ENCODE results near the gene PTPRT. TPM values are rescaled to one million over a fixed set of nuclear protein-coding genes. Genes with fewer than 3 reads are reported as not detected.

Gene PTPRT
- polyA plus RNA-seq, 1 of the 3 experiments (the other 2 are of a cell fraction): not detected

DNA sequence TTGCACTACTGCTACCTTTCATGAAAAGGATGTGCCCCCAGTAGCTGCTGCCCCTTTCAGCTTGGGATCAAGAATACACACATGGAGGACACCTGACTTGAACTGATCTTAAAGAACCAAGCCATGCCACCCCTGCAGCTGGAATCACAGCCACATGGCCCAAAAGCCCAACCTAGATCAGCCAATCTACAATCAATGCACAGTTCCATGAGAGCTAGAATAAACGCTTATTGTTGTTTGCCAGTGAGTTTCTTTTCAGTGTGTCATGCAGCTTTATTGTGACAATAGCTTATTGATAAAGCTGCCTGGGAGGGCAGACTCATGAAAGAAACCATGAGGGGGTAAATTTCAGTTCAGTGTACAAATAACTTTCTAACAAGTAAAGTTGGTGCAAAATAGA, 397.7 kb downstream of the PTPRT start:
- no peaks in the 10 kb centered on the region for H3K9me2 ChIP-seq
- TF ChIP-seq, protein P1, sequence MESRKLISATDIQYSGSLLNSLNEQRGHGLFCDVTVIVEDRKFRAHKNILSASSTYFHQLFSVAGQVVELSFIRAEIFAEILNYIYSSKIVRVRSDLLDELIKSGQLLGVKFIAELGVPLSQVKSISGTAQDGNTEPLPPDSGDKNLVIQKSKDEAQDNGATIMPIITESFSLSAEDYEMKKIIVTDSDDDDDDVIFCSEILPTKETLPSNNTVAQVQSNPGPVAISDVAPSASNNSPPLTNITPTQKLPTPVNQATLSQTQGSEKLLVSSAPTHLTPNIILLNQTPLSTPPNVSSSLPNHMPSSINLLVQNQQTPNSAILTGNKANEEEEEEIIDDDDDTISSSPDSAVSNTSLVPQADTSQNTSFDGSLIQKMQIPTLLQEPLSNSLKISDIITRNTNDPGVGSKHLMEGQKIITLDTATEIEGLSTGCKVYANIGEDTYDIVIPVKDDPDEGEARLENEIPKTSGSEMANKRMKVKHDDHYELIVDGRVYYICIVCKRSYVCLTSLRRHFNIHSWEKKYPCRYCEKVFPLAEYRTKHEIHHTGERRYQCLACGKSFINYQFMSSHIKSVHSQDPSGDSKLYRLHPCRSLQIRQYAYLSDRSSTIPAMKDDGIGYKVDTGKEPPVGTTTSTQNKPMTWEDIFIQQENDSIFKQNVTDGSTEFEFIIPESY (IDR thresholded peaks at IDR 0.05; ENCODE audit: borderline replicate concordance, low read depth): no peak
- TF ChIP-seq TAF1 (IDR thresholded peaks at IDR 0.05; ENCODE audit: borderline replicate concordance, low read depth, low read length): no peak
- TF ChIP-seq, protein P2, sequence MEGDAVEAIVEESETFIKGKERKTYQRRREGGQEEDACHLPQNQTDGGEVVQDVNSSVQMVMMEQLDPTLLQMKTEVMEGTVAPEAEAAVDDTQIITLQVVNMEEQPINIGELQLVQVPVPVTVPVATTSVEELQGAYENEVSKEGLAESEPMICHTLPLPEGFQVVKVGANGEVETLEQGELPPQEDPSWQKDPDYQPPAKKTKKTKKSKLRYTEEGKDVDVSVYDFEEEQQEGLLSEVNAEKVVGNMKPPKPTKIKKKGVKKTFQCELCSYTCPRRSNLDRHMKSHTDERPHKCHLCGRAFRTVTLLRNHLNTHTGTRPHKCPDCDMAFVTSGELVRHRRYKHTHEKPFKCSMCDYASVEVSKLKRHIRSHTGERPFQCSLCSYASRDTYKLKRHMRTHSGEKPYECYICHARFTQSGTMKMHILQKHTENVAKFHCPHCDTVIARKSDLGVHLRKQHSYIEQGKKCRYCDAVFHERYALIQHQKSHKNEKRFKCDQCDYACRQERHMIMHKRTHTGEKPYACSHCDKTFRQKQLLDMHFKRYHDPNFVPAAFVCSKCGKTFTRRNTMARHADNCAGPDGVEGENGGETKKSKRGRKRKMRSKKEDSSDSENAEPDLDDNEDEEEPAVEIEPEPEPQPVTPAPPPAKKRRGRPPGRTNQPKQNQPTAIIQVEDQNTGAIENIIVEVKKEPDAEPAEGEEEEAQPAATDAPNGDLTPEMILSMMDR (IDR thresholded peaks at IDR 0.05): no peak
- TF ChIP-seq CHD2 (IDR thresholded peaks at IDR 0.05; ENCODE audit: low read length, partially characterized antibody): no peak
- no peak for TF ChIP-seq ELF1 (IDR thresholded peaks at IDR 0.05)
- TF ChIP-seq, protein P3, sequence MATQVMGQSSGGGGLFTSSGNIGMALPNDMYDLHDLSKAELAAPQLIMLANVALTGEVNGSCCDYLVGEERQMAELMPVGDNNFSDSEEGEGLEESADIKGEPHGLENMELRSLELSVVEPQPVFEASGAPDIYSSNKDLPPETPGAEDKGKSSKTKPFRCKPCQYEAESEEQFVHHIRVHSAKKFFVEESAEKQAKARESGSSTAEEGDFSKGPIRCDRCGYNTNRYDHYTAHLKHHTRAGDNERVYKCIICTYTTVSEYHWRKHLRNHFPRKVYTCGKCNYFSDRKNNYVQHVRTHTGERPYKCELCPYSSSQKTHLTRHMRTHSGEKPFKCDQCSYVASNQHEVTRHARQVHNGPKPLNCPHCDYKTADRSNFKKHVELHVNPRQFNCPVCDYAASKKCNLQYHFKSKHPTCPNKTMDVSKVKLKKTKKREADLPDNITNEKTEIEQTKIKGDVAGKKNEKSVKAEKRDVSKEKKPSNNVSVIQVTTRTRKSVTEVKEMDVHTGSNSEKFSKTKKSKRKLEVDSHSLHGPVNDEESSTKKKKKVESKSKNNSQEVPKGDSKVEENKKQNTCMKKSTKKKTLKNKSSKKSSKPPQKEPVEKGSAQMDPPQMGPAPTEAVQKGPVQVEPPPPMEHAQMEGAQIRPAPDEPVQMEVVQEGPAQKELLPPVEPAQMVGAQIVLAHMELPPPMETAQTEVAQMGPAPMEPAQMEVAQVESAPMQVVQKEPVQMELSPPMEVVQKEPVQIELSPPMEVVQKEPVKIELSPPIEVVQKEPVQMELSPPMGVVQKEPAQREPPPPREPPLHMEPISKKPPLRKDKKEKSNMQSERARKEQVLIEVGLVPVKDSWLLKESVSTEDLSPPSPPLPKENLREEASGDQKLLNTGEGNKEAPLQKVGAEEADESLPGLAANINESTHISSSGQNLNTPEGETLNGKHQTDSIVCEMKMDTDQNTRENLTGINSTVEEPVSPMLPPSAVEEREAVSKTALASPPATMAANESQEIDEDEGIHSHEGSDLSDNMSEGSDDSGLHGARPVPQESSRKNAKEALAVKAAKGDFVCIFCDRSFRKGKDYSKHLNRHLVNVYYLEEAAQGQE (IDR thresholded peaks at IDR 0.05; ENCODE audit: low read depth, low read length): no peak
- no peak for TF ChIP-seq RXRA (IDR thresholded peaks at IDR 0.05; ENCODE audit: borderline replicate concordance, low read depth)
- no peak for TF ChIP-seq EP300 (IDR thresholded peaks at IDR 0.05; ENCODE audit: borderline replicate concordance in 1 of 2, low read depth in 1 of 2, low read length in 1 of 2)
- no peak for TF ChIP-seq RCOR1 (IDR thresholded peaks at IDR 0.05; ENCODE audit: low read length)
- TF ChIP-seq FOXJ3 (CRISPR knock-in tag; IDR thresholded peaks at IDR 0.05): no peak
- no peak for TF ChIP-seq FOXM1 (IDR thresholded peaks at IDR 0.05; ENCODE audit: low read depth)
- TF ChIP-seq TCF12 (IDR thresholded peaks at IDR 0.05): no peak
- TF ChIP-seq, protein P4, sequence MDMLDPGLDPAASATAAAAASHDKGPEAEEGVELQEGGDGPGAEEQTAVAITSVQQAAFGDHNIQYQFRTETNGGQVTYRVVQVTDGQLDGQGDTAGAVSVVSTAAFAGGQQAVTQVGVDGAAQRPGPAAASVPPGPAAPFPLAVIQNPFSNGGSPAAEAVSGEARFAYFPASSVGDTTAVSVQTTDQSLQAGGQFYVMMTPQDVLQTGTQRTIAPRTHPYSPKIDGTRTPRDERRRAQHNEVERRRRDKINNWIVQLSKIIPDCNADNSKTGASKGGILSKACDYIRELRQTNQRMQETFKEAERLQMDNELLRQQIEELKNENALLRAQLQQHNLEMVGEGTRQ (IDR thresholded peaks at IDR 0.05; ENCODE audit: borderline replicate concordance, low read depth, low read length): no peak
- no peak for TF ChIP-seq YY1 (IDR thresholded peaks at IDR 0.05; ENCODE audit: low read depth)
- no peaks in the 10 kb centered on the region for H3K27me3 ChIP-seq (ENCODE audit: insufficient read depth)
- H3K27ac ChIP-seq (ENCODE audit: low read depth in 2 of 2, low read length in 1 of 2): no peak overlapping the region
- H3K36me3 ChIP-seq (replicated peaks in 1 of 2; ENCODE audit: control insufficient read depth in 1 of 2, insufficient read depth in 2 of 2, low read length in 1 of 2): no peaks in the 10 kb centered on the region
- H3K9ac ChIP-seq: no peak overlapping the region
- no peaks in the 10 kb centered on the region for H3K9me3 ChIP-seq
- ChIA-PET POLR2A (no interaction called here), CTCF (no interaction called here)
- no peaks in the 10 kb centered on the region for H3K79me2 ChIP-seq (ENCODE audit: insufficient read depth)
- WGBS (ENCODE audit: low lambda C conversion rate): 9% methylated on average over 1 of the region's 1 CpG
- H4K20me1 ChIP-seq (ENCODE audit: insufficient read depth): no peaks in the 10 kb centered on the region
- no peaks in the 10 kb centered on the region for H3F3A ChIP-seq (replicated peaks; ENCODE audit: insufficient read depth)
- no peak overlapping the region for H2AFZ ChIP-seq (ENCODE audit: low read depth)
- H3K4me1 ChIP-seq (ENCODE audit: control insufficient read depth in 1 of 2, insufficient read depth in 2 of 2, low read depth in 1 of 2, low read length in 1 of 2): no peaks in the 10 kb centered on the region
- no peak overlapping the region; a peak in 1 of 4 replicates for H3K4me3 ChIP-seq (ENCODE audit: low read depth in 2 of 2, low read length in 1 of 2)
- H3K4me2 ChIP-seq: no peak overlapping the region
- DNase-seq: no peak

All from SK-N-SH (cell line).